Adipocyte (in vitro differentiated cells): ENCODE measurements around the gene ARHGAP26.
A peak's percentile ranks its signal among the peaks of the same experiment; 100 is the strongest.

ENCODE experiments used
- DNase-seq: peaks from one replicate; pipeline ENCODE4 v3.0.0-alpha.2; 2015; ENCODE audit warnings: low read depth
- H3K27me3 ChIP-seq: replicated peaks from 2 replicates; pipeline ENCODE4 v1.7.0; 2013; ENCODE audit warnings: mild to moderate bottlenecking, low read length, moderate library complexity; ENCODE audit not compliant: control insufficient read depth, insufficient read depth
- H3K36me3 ChIP-seq: 2 replicates; pipeline ENCODE4 v1.7.0; 2013; ENCODE audit warnings: low read length, mild to moderate bottlenecking, moderate library complexity; ENCODE audit not compliant: control insufficient read depth, insufficient read depth, severe bottlenecking
- H3K4me1 ChIP-seq: 2 replicates; pipeline ENCODE4 v1.7.0; 2013; ENCODE audit warnings: mild to moderate bottlenecking, low read length, moderate library complexity; ENCODE audit not compliant: control insufficient read depth, insufficient read depth
- H3K4me3 ChIP-seq: 2 replicates; pipeline ENCODE4 v1.7.0; 2013; ENCODE audit warnings: mild to moderate bottlenecking, low read length, moderate library complexity
- H3K9ac ChIP-seq: 2 replicates; pipeline ENCODE4 v1.7.0; 2013; ENCODE audit warnings: mild to moderate bottlenecking, low read length, moderate library complexity
- H3K9me3 ChIP-seq: 2 replicates; pipeline ENCODE4 v1.7.0; 2013; ENCODE audit warnings: mild to moderate bottlenecking, low read length, moderate library complexity; ENCODE audit not compliant: control insufficient read depth

ARHGAP26 gene

DNA sequence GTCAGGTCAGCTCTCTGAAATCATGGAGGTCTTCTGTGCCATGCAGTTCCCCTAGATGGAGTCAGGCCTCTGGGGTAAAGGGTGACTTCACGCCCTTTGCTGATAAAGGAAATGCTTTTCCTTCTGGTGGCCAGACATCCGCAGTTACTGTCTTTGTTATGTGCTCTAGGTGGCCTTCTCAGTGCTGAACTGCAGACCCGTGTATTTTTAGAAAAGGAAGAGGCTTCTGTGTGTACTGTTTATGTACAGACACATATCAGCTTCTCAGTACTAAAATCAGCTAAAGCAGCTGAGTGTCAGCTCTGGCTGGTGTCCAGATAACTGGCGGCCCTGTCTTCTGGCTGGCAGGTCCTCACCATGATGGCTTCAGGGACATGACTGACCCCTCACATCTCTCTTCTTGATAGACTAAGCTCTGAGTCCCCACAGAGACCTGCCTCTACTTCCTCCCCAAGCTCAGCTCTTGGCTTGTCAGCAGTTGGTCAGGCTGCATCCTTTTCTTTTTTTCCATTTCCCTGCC lies 75.3 kb downstream of the ARHGAP26 start:
- no peaks in the 10 kb centered on the region for H3K9me3 ChIP-seq
- H3K27me3 ChIP-seq: no peaks in the 10 kb centered on the region
- no peak for DNase-seq
- H3K36me3 ChIP-seq: no peaks in the 10 kb centered on the region
- no peak overlapping the region for H3K4me3 ChIP-seq
- peak overlapping the region; percentile 7 for H3K9ac ChIP-seq
- H3K4me1 ChIP-seq: peaks cover 63% of the 10 kb centered on the region

DNA sequence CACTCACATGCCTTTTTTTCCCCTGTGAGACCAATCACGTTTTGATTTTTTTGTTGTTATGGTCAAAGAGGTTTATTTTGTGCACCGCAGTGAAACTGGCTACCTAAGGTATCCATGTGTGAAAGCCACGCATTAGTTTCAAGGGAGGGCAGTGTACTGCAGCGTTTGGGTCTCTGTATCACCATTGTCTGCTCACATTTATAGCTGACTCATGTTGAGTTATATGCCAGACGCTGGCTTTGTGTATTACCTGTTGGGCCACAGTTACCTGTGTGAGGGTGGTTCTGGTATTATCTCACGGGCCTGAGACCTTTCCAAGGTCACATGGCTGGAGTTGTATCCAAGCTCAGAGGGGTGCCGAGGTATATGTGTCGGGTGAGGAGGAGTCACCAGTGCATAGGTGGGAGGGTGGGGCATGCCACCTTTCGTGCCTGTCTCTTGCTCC lies 75.8 kb downstream of the ARHGAP26 start:
- Histone ChIP-seq H3K9ac (no peak overlapping the region), H3K4me3 (no peak overlapping the region), H3K36me3 (no peaks in the 10 kb centered on the region), H3K27me3 (no peaks in the 10 kb centered on the region), H3K4me1 (peaks cover 58% of the 10 kb centered on the region), H3K9me3 (no peaks in the 10 kb centered on the region)
- DNase-seq: no peak

DNA sequence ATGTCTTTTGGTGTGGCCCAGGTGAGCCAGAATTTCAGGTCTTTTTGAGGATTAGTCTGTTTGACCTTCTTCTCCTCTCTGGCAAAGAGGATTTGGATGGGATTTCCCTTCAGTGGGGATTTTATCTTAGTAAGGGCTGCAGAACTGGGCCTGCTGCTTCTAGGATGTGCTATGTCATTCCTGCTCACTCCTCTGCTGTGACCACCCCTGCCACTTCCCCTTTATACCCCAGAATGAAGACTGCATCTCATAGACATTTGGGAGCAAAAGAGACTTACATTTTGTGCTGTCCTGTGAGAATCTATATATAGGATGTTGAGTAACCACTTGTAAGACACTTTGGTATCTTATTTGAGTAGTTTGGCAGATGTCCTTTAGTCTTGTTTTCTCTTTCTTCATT lies 76.2 kb downstream of the ARHGAP26 start:
- no peak for DNase-seq
- H3K9ac ChIP-seq: no peak overlapping the region
- H3K9me3 ChIP-seq: no peaks in the 10 kb centered on the region
- H3K4me1 ChIP-seq: peaks cover 54% of the 10 kb centered on the region
- no peaks in the 10 kb centered on the region for H3K36me3 ChIP-seq
- H3K27me3 ChIP-seq: no peaks in the 10 kb centered on the region
- H3K4me3 ChIP-seq: no peak overlapping the region

DNA sequence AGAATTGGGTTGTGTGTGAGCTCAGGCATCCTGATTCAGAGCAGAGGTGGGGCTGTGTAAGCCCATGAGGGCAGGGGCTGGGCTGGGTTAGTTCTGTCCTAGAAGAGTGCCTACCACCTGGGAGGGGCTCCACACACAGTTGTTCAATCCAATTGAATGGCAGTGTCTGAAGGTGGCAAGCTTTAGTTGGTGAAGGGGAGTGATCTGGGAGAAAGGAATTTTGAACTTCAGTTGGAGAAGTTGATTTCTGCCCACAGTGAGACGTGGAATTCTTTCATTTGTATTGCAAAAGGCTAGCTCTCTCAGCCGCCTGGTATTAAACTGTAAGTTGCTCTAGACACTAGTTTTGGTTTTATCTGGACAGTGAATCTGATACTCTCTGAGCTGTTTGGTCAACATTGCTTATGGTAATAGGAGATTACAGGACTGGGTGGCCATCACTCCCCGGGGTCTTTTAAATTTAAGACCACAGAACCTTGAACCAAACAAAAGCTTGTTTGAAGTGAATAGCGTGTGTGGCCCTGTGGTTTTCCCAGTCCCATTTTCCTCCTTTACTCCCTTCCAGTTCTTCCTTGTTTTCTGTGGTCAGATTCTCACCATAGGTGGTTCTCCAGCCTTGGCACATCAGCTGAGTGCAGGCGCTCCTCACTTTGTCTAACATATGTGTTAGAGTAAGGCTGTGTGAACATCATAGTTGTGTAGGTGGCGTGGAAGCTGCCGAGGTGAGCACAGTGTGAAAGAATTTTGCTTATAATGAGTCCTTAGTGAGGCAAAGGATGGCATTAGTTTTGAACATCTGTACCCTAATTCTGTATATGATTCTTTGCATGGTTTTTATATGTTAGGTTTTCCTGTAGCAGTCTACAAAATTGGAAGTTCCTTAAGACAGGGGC lies 78.0 kb downstream of the ARHGAP26 start:
- H3K4me1 ChIP-seq: peaks cover 48% of the 10 kb centered on the region
- no peaks in the 10 kb centered on the region for H3K27me3 ChIP-seq
- H3K36me3 ChIP-seq: no peaks in the 10 kb centered on the region
- no peak overlapping the region for H3K9ac ChIP-seq
- no peak overlapping the region for H3K4me3 ChIP-seq
- no peaks in the 10 kb centered on the region for H3K9me3 ChIP-seq
- DNase-seq: peak; percentile 83

DNA sequence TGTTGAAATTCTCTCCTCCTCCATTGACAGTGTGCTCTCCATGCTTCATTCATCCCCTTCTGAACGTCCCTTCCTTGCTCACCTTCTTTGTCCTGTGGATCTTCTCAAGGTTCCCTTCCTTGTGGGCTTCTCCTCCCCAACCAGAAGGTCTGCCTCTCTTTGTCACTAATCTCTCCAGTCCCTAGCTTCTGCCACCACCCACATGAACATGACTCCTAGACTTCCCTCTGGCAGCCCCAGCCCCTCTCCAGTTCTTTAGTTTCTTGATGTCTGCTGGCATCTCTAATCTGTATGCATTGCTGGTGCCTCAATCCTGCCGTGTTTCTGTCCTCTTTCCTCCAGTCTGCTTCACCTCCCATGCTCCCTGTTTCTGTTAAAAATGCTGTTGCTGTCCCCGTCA lies 79.3 kb downstream of the ARHGAP26 start:
- H3K9ac ChIP-seq: no peak overlapping the region
- no peak for DNase-seq
- H3K27me3 ChIP-seq: no peaks in the 10 kb centered on the region
- H3K4me1 ChIP-seq: peaks cover 41% of the 10 kb centered on the region
- no peaks in the 10 kb centered on the region for H3K9me3 ChIP-seq
- no peaks in the 10 kb centered on the region for H3K36me3 ChIP-seq
- no peak overlapping the region for H3K4me3 ChIP-seq

DNA sequence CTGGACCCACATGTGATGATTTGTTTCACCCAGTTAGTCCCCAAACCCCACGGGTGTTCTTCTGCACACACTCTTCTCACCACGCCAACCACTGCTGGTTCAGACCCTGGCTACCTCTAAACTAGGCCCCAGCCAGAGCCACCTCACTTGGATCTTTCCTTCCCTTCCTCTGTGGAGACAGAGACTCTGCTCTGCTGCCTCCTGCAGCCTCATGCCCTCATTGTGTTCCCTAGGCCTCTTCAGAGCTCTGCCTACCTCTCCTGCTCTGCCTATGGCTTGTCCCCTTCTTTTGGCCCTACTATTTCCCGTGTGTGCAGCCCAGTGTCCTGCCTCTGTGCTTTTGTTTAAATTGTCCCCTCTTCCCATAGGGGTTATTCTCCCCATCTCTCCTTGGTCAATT lies 79.7 kb downstream of the ARHGAP26 start:
- H3K9ac ChIP-seq: no peak overlapping the region
- H3K27me3 ChIP-seq: no peaks in the 10 kb centered on the region
- DNase-seq: no peak
- H3K4me1 ChIP-seq: peaks cover 41% of the 10 kb centered on the region
- H3K4me3 ChIP-seq: no peak overlapping the region
- H3K36me3 ChIP-seq: no peaks in the 10 kb centered on the region
- no peaks in the 10 kb centered on the region for H3K9me3 ChIP-seq

DNA sequence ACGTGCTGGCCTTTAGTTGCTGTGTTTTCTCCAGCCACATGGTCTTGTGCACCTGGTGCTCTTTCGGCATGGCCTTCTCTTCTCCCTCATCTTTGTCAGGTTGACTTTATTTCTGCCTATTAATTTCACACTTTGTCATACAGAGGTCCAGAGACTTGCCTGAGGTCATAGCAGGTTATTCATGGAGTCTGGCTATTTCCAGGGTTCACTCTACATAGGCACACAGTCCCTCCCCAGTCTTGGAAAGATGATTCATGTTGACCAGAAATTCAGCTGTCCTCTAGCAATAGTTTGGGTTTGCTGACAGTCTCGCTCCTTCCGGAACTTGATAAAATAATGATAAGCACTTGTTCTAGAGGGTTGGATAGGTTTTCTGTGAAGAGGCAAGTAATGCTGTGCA lies 81.6 kb downstream of the ARHGAP26 start:
- Histone ChIP-seq H3K9ac (no peak overlapping the region), H3K9me3 (no peaks in the 10 kb centered on the region), H3K4me1 (peaks cover 24% of the 10 kb centered on the region), H3K27me3 (no peaks in the 10 kb centered on the region), H3K4me3 (no peak overlapping the region), H3K36me3 (no peaks in the 10 kb centered on the region)
- no peak for DNase-seq

DNA sequence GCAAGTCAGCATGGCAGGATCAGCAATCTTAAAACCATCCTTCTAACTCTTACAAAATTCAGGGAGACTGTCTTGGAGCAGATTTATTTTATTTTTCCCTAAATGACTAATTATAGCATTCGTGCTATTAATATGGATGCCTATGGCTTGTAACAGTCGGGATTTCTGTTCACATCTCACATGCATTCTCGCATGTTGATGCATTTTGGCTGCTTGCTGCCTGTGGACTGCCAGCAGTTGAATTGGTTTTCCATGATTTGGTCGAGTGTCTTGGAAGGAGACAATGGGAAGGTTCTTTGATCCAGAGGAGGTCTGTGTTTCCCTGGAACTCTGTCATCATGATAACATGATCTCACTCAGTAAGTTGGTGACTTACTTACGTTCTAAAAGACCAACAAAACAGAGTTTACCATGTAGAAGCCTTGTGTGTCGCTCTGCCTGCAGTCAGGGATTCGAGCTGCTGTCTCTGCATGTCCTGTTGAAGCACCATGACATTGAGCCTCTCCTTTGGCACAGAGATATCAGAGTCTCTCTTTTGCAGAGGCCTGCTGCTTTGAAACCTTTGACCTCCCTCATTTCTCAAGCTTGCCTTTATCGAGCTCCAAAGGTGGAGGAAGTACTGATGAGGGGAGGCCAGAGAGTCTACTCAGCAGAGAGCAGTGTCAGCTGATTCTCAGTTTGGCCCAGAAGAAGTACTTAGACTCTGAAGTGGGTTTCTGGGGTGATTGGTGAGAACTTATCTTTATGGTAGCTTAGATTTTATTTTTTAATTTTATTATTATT lies 82.4 kb downstream of the ARHGAP26 start:
- H3K4me1 ChIP-seq: peaks cover 22% of the 10 kb centered on the region
- H3K9me3 ChIP-seq: no peaks in the 10 kb centered on the region
- no peak for DNase-seq
- H3K9ac ChIP-seq: no peak overlapping the region
- no peak overlapping the region for H3K4me3 ChIP-seq
- no peaks in the 10 kb centered on the region for H3K27me3 ChIP-seq
- H3K36me3 ChIP-seq: no peaks in the 10 kb centered on the region

DNA sequence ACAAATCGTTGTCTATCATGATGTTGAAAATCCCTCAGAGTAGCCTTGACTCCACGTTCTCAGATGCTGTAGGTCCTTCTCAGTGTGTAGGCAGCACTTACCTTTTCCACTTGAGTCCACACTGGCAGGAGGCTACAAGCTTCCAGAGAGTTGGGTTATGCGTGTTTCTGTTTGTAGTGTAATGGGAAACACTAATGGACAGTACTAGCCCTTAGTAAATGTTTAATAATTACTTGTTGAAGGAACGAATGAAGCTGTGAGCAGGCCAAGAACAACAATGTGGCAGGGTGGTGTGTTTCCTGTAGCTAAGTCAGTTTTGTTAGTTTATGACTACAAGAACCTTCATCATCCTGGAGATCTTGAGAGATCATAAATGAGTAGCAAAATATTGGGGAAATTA lies 83.5 kb downstream of the ARHGAP26 start:
- Histone ChIP-seq H3K9ac (no peak overlapping the region), H3K36me3 (no peaks in the 10 kb centered on the region), H3K4me1 (peaks cover 12% of the 10 kb centered on the region), H3K9me3 (no peaks in the 10 kb centered on the region), H3K4me3 (no peak overlapping the region), H3K27me3 (no peaks in the 10 kb centered on the region)
- no peak for DNase-seq

DNA sequence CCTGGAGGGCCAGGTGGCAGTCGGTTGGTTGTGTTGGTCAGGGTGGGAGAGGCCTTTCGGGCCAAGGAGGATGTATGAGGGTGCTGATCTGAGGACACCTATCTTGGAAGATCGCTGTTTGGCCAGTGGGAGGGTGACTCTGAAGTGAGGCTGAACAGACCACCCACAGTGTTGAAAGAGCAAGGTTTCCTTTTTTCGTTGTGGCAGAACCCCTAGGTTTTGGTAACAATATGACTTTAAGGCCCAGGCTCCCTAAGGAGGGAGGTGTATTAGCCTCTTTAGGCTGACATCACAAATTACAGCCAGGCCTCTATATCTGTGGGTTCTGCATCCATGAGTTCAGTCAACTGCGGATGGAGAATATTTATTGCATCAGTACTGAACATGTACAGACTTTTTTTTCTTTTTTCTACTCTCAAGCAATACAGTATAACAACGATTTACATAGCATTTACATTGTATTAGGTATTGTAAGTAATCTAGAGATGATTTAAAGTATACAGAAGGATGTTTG lies 86.1 kb downstream of the ARHGAP26 start:
- Histone ChIP-seq H3K9ac (no peak overlapping the region), H3K4me1 (peaks cover 12% of the 10 kb centered on the region), H3K9me3 (no peaks in the 10 kb centered on the region), H3K27me3 (no peaks in the 10 kb centered on the region), H3K4me3 (no peak overlapping the region), H3K36me3 (no peaks in the 10 kb centered on the region)
- DNase-seq: no peak

DNA sequence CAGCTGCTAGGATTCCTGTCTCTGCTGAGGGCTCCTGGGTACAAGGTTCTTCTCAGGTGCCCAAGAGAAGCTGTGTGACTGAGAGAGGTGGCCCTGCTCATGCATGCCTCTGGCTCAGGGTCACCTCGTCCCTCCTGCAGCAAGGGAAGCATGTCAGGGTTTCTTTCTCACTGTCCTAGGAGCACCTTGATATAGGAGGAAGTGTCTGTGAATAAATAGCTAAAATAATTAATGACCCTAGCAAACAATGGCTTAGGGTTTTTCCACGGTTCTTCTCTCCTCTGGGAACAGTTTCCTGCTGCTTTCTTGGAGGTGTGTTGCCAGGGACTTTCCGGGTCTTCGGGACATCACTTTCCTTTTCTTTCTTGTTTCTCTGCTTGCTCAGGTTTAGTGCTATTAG lies 87.2 kb downstream of the ARHGAP26 start:
- Histone ChIP-seq H3K9me3 (no peaks in the 10 kb centered on the region), H3K36me3 (no peaks in the 10 kb centered on the region), H3K27me3 (no peaks in the 10 kb centered on the region), H3K4me1 (peaks cover 7% of the 10 kb centered on the region), H3K9ac (no peak overlapping the region), H3K4me3 (no peak overlapping the region)
- DNase-seq: no peak
